ENCODE data around the gene MYBPC1.
A peak's percentile ranks its signal among the peaks of the same experiment; 100 is the strongest.

MYBPC1 gene

GRCh38 chr12:101695706-101696105, 100.9 kb downstream of the MYBPC1 start:
- no peak for DNase-seq (ENCODE audit: low read depth, low spot score)

GRCh38 chr12:101696251-101697196, 101.8 kb downstream of the MYBPC1 start:
- no peak for DNase-seq (ENCODE audit: low read depth, low spot score)

GRCh38 chr12:101697197-101697929, 102.6 kb downstream of the MYBPC1 start, which contains the start of gene CHPT1:
TSS of gene CHPT1 (plus strand) at chr12:101697640. CDS start at chr12:101697862, 222 bp downstream.
- peak; percentile 16 for DNase-seq (ENCODE audit: low read depth, low spot score)

- DNase-seq (ENCODE audit: low read depth, low spot score): no peak
Observed at GRCh38 chr12:101697930-101698799, 103.4 kb downstream of the MYBPC1 start.

GRCh38 chr12:101698800-101699347, 104.1 kb downstream of the MYBPC1 start:
- DNase-seq (ENCODE audit: low read depth, low spot score): no peak

- no peak for DNase-seq (ENCODE audit: low read depth, low spot score)
Observed at GRCh38 chr12:101700299-101700820, 105.6 kb downstream of the MYBPC1 start.

- no peak for DNase-seq (ENCODE audit: low read depth, low spot score)
Observed at GRCh38 chr12:101703487-101703886, 108.7 kb downstream of the MYBPC1 start.

- DNase-seq (ENCODE audit: low read depth, low spot score): no peak
Observed at GRCh38 chr12:101706403-101706802, 111.6 kb downstream of the MYBPC1 start.

GRCh38 chr12:101707131-101707782, 112.5 kb downstream of the MYBPC1 start:
- DNase-seq (ENCODE audit: low read depth, low spot score): no peak

GRCh38 chr12:101710288-101710687, 115.5 kb downstream of the MYBPC1 start:
- DNase-seq (ENCODE audit: low read depth, low spot score): no peak

- no peak for DNase-seq (ENCODE audit: low read depth, low spot score)
Observed at GRCh38 chr12:101713059-101713682, 118.4 kb downstream of the MYBPC1 start.

GRCh38 chr12:101713930-101714329, 119.2 kb downstream of the MYBPC1 start:
- DNase-seq (ENCODE audit: low read depth, low spot score): no peak

GRCh38 chr12:101714877-101715444, 120.2 kb downstream of the MYBPC1 start:
- DNase-seq (ENCODE audit: low read depth, low spot score): no peak

GRCh38 chr12:101719566-101719965, 124.8 kb downstream of the MYBPC1 start:
- DNase-seq (ENCODE audit: low read depth, low spot score): no peak

GRCh38 chr12:101720118-101720517, 125.3 kb downstream of the MYBPC1 start:
- DNase-seq (ENCODE audit: low read depth, low spot score): no peak

GRCh38 chr12:101722392-101722791, 127.6 kb downstream of the MYBPC1 start:
- no peak for DNase-seq (ENCODE audit: low read depth, low spot score)

- no peak for DNase-seq (ENCODE audit: low read depth, low spot score)
Observed at GRCh38 chr12:101727098-101727497, 132.3 kb downstream of the MYBPC1 start.

GRCh38 chr12:101729842-101730241, 135.1 kb downstream of the MYBPC1 start:
- DNase-seq (ENCODE audit: low read depth, low spot score): no peak

GRCh38 chr12:101732318-101732717, 137.5 kb downstream of the MYBPC1 start:
- no peak for DNase-seq (ENCODE audit: low read depth, low spot score)

GRCh38 chr12:101733166-101733565, 138.4 kb downstream of the MYBPC1 start:
- no peak for DNase-seq (ENCODE audit: low read depth, low spot score)

Data from activated naive CD8-positive, alpha-beta T cell treated with anti-CD3 and anti-CD28 coated beads, Interleukin-2, amount 50 U/mL, for 16 hours (primary cell).